Vagina (tissue), 2 donors: ENCODE data around the gene CRYM.

ENCODE experiments used
- POLR2A ChIP-seq, 2 donors: fragments of 450-650 bp; IDR thresholded peaks; one replicate each; pipeline ENCODE4 v1.6.1; 2017; ENCODE audit warnings: antibody characterized with exemption in 2 of 2, mild to moderate bottlenecking in 2 of 2, moderate library complexity in 2 of 2
- TF ChIP-seq, protein P1 (sequence below), 3 experiments: fragments of 450-650 bp in 2 of 3; fragments of 200-600 bp in 1 of 3; sonication (generic) in 1 of 3; IDR thresholded peaks; one replicate each; pipeline ENCODE4 v1.5.1; 2017 to 2019; ENCODE audit warnings: antibody characterized with exemption in 3 of 3, mild to moderate bottlenecking in 2 of 3, moderate library complexity in 2 of 3

DNA sequence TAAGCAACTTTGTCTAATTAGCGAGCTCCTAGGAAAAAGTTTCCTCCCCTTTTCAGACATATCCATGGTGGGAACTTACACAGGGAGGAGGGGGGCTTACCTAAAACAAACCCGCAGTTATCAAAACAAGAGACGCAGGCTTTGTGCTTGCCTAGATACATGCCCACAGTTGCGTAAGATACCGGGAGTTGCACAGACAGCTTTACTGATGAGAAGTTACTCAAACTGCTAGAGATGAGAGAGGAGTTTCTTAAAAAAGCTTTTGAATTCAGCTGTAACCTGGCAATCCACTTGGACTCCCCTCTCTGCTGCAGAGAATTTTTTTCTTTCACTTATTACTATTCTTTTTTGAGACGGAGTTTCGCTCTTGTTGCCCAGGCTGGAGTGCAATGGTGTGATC is 59.9 kb downstream of the CRYM start:
- TF ChIP-seq, protein P1, sequence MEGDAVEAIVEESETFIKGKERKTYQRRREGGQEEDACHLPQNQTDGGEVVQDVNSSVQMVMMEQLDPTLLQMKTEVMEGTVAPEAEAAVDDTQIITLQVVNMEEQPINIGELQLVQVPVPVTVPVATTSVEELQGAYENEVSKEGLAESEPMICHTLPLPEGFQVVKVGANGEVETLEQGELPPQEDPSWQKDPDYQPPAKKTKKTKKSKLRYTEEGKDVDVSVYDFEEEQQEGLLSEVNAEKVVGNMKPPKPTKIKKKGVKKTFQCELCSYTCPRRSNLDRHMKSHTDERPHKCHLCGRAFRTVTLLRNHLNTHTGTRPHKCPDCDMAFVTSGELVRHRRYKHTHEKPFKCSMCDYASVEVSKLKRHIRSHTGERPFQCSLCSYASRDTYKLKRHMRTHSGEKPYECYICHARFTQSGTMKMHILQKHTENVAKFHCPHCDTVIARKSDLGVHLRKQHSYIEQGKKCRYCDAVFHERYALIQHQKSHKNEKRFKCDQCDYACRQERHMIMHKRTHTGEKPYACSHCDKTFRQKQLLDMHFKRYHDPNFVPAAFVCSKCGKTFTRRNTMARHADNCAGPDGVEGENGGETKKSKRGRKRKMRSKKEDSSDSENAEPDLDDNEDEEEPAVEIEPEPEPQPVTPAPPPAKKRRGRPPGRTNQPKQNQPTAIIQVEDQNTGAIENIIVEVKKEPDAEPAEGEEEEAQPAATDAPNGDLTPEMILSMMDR (IDR thresholded peaks at IDR 0.05): no peak
- TF ChIP-seq POLR2A (IDR thresholded peaks at IDR 0.05): no peak
